OCI-LY3 (cell line): ENCODE data around the gene CCK.

Source experiments
- H2AFZ ChIP-seq: fragments of 200-600, 300-600 bp; shearing (Covaris generic); 2 replicates; pipeline ENCODE4 v1.6.0; 2014; ENCODE audit warnings: antibody characterized with exemption, low read depth, low read length
- H3K27ac ChIP-seq: fragments of 200-600, 300-600 bp; sonication (generic); 2 replicates; pipeline ENCODE4 v1.5.1; 2014; ENCODE audit warnings: mild to moderate bottlenecking, low read length, moderate library complexity, mixed read lengths
- H3K27me3 ChIP-seq: fragments of 200-600, 300-600 bp; sonication (generic); 2 replicates; pipeline ENCODE4 v1.6.1; 2014; ENCODE audit warnings: low read depth, low read length, mixed read lengths
- H3K36me3 ChIP-seq: fragments of 200-600, 300-600 bp; sonication (generic); replicated peaks from 2 replicates; pipeline ENCODE3; 2014; ENCODE audit warnings: low read depth, low read length, mixed read lengths
- H3K4me1 ChIP-seq: fragments of 300-600, 200-600 bp; sonication (generic); 2 replicates; pipeline ENCODE4 v1.6.1; 2014; ENCODE audit warnings: low read length, mixed read lengths
- H3K4me2 ChIP-seq: fragments of 200-600, 300-600 bp; sonication (generic); 2 replicates; pipeline ENCODE4 v1.6.1; 2014; ENCODE audit warnings: low read length, mixed read lengths
- H3K4me3 ChIP-seq: fragments of 300-600, 200-600 bp; sonication (generic); 2 replicates; pipeline ENCODE4 v1.5.1; 2014; ENCODE audit warnings: antibody characterized with exemption, mild to moderate bottlenecking, low read length, moderate library complexity
- H3K79me2 ChIP-seq: fragments of 300-600, 200-600 bp; shearing (Covaris generic); 2 replicates; pipeline ENCODE4 v1.6.1; 2014; ENCODE audit warnings: mild to moderate bottlenecking, low read length, mixed read lengths
- H3K9ac ChIP-seq: fragments of 300-600, 200-600 bp; shearing (Covaris generic); 2 replicates; pipeline ENCODE4 v1.6.0; 2014; ENCODE audit warnings: mild to moderate bottlenecking, low read length, moderate library complexity
- H3K9me3 ChIP-seq: fragments of 200-600, 300-600 bp; shearing (Covaris generic); 2 replicates; pipeline ENCODE4 v1.6.1; 2014; ENCODE audit warnings: low read length, mixed read lengths; ENCODE audit not compliant: insufficient read depth
- H4K20me1 ChIP-seq: fragments of 200-600, 300-600 bp; sonication (generic); 2 replicates; pipeline ENCODE4 v1.6.1; 2016; ENCODE audit warnings: low read length, mixed read lengths; ENCODE audit not compliant: insufficient read depth
- CTCF ChIP-seq: fragments of 200-600, 300-600 bp; sonication (generic); IDR thresholded peaks from 2 replicates; pipeline ENCODE4 v1.5.1; 2014; ENCODE audit warnings: antibody characterized with exemption, low read length, low read depth
- EZH2phosphoT487 ChIP-seq: fragments of 200-600 bp; shearing (Covaris generic); IDR thresholded peaks from 2 replicates; pipeline ENCODE4 v1.6.1; 2018; ENCODE audit warnings: antibody characterized with exemption, mixed run types, low read depth

CCK gene

GRCh38 chr3:42270561-42270960 is 4.6 kb upstream of the CCK start:
- Histone ChIP-seq H4K20me1 (no peaks in the 10 kb centered on the region), H3K27ac (no peak overlapping the region), H3K4me3 (no peak overlapping the region), H3K79me2 (no peaks in the 10 kb centered on the region), H3K9ac (no peak overlapping the region), H2AFZ (no peak overlapping the region), H3K4me1 (peaks cover 7% of the 10 kb centered on the region), H3K9me3 (no peaks in the 10 kb centered on the region), H3K36me3 (no peaks in the 10 kb centered on the region), H3K27me3 (peaks cover 25% of the 10 kb centered on the region), H3K4me2 (no peak overlapping the region)
- no peak for TF ChIP-seq EZH2phosphoT487
- no peak for TF ChIP-seq CTCF

GRCh38 chr3:42269647-42270046 is 3.7 kb upstream of the CCK start:
- peaks cover 7% of the 10 kb centered on the region for H3K4me1 ChIP-seq
- no peak overlapping the region for H3K27ac ChIP-seq
- H3K4me3 ChIP-seq = no peak overlapping the region
- no peaks in the 10 kb centered on the region for H4K20me1 ChIP-seq
- H3K4me2 ChIP-seq = no peak overlapping the region
- H3K27me3 ChIP-seq = peaks cover 25% of the 10 kb centered on the region
- no peaks in the 10 kb centered on the region for H3K79me2 ChIP-seq
- no peak overlapping the region for H2AFZ ChIP-seq
- H3K9ac ChIP-seq = no peak overlapping the region
- H3K36me3 ChIP-seq = no peaks in the 10 kb centered on the region
- no peaks in the 10 kb centered on the region for H3K9me3 ChIP-seq
- no peak for TF ChIP-seq CTCF
- TF ChIP-seq EZH2phosphoT487 = no peak

GRCh38 chr3:42267878-42268277 is 1.9 kb upstream of the CCK start:
- Histone ChIP-seq H3K9me3 (no peaks in the 10 kb centered on the region), H3K4me2 (no peak overlapping the region), H3K27me3 (peaks cover 25% of the 10 kb centered on the region), H3K9ac (no peak overlapping the region), H3K79me2 (no peaks in the 10 kb centered on the region), H3K4me1 (no peaks in the 10 kb centered on the region), H3K36me3 (no peaks in the 10 kb centered on the region), H2AFZ (no peak overlapping the region), H3K27ac (no peak overlapping the region), H3K4me3 (no peak overlapping the region), H4K20me1 (no peaks in the 10 kb centered on the region)
- TF ChIP-seq EZH2phosphoT487 (no peak), CTCF (no peak)

GRCh38 chr3:42265059-42265991 is 660 bp downstream of the CCK start:
- no peak overlapping the region for H3K4me3 ChIP-seq
- no peaks in the 10 kb centered on the region for H3K4me1 ChIP-seq
- no peak overlapping the region for H2AFZ ChIP-seq
- TF ChIP-seq CTCF (no peak), EZH2phosphoT487 (no peak)
- H4K20me1 ChIP-seq = no peaks in the 10 kb centered on the region
- peaks cover 21% of the 10 kb centered on the region for H3K27me3 ChIP-seq
- H3K9me3 ChIP-seq = no peaks in the 10 kb centered on the region
- no peak overlapping the region for H3K9ac ChIP-seq
- H3K36me3 ChIP-seq = no peaks in the 10 kb centered on the region
- no peak overlapping the region for H3K27ac ChIP-seq
- H3K79me2 ChIP-seq = no peaks in the 10 kb centered on the region
- H3K4me2 ChIP-seq = no peak overlapping the region
